Body of pancreas (tissue), 4 donors: ENCODE measurements around the gene TCF12. TPM values are rescaled to one million over a fixed set of nuclear protein-coding genes. Genes with fewer than 3 reads are reported as not detected.
"Not testable (repeated sequence)": the region's sequence is repeated elsewhere in the genome, so short reads cannot be mapped to it uniquely, and the experiment has no call there.

Source experiments
- ATAC-seq: fragments of 150-250 bp; one replicate; pipeline ENCODE4 v1.9.1; 2016
- DNase-seq, 4 donors: peaks; one replicate each; pipeline ENCODE4 v3.0.0-alpha.2; 2019
- H3K27ac ChIP-seq, 4 donors: fragments of 200-600 bp; sonication (generic); 1 replicate in 3 of 4; 2 replicates in 1 of 4; pipeline versions ENCODE4 v1.5.1 to v1.6.1; 2016 to 2019; ENCODE audit warnings: mild to moderate bottlenecking in 1 of 4, mixed read lengths in 1 of 4, moderate library complexity in 1 of 4
- H3K27me3 ChIP-seq, 2 donors: fragments of 200-600 bp; sonication (generic); one replicate each; pipeline ENCODE4 v1.6.0; 2016; ENCODE audit warnings: mild to moderate bottlenecking in 1 of 2
- H3K36me3 ChIP-seq, 2 donors: fragments of 200-600 bp; sonication (generic); replicated peaks in 1 of 2; 2 replicates each; pipeline ENCODE4 v1.5.1; 2016; ENCODE audit warnings: low read depth in 2 of 2; ENCODE audit not compliant: insufficient read depth in 1 of 2
- H3K4me1 ChIP-seq: fragments of 200-600 bp; sonication (generic); one replicate; pipeline ENCODE4 v1.6.0; 2016
- H3K4me3 ChIP-seq, 2 donors: fragments of 200-600 bp; sonication (generic); 1 replicate in 1 of 2; 2 replicates in 1 of 2; pipeline ENCODE4 v1.5.1; 2016 to 2019
- H3K9me3 ChIP-seq, 3 donors: fragments of 200-600 bp; sonication (generic); 1 replicate in 2 of 3; 2 replicates in 1 of 3; pipeline ENCODE4 v1.5.1; 2016
- CTCF ChIP-seq, 7 experiments: fragments of 450-650 bp in 4 of 7; fragments of 200-600 bp in 3 of 7; sonication (generic) in 3 of 7; IDR thresholded peaks; one replicate each; pipeline ENCODE4 v1.5.1; 2016 to 2019; ENCODE audit warnings: antibody characterized with exemption in 7 of 7
- POLR2A ChIP-seq, 3 donors: fragments of 450-650 bp; IDR thresholded peaks; one replicate each; pipeline ENCODE4 v1.6.1; 2016; ENCODE audit warnings: antibody characterized with exemption in 3 of 3, mild to moderate bottlenecking in 2 of 3
- WGBS, 2 donors: methylation state at CpG; one replicate each; pipeline ENCODE4 v1.1.5; 2017; 5-methylcytosine and 5-hydroxymethylcytosine counted together
- intact Hi-C: fragments of 100-400 bp; cut with DNase I; formaldehyde crosslinking; loops from one replicate; pipeline ENCODE4 v1.15.1; 2023
- total RNA-seq, 2 donors: library from RNA; depleted of rRNA; stranded (reverse); fragments of >200 nt; gene quantifications; one replicate each; pipeline ENCODE4 v1.1.0, GENCODE V29; 2016

The TCF12 gene
- total RNA-seq, 2 donors from 2014 or later, result 27.2 to 49.4 TPM

DNA sequence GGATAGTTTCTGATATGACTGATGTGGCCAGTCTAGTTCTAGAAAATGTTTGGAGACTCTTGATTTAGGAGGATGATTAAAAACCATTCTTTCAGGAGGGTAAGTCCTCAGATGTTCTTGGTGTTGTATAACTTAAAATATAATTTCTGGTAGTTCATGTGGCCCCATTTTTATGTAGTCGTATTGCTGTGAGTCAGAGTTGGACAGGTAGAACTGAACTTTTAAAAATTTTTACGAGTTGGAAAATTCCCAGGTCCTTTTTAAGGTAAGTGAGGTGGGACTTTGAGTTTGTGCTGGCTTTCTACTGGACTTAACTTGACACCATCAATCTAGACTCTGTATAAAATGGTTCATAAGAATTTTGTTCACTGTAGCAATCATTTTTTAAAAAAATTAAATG, 92.3 kb downstream of the TCF12 start:
- no peaks in the 10 kb centered on the region for H3K9me3 ChIP-seq
- ATAC-seq, result no peak
- intact Hi-C loops, result no loop called here
- H3K4me3 ChIP-seq, result no peak overlapping the region
- 88 to 93% methylated on average over 2 of the region's 2 CpGs for WGBS, 2 donors
- no peak for DNase-seq
- H3K4me1 ChIP-seq, result peaks cover 7% of the 10 kb centered on the region
- H3K27me3 ChIP-seq, result no peaks in the 10 kb centered on the region
- TF ChIP-seq POLR2A (IDR thresholded peaks at IDR 0.05) (no peak), CTCF (IDR thresholded peaks at IDR 0.05) (no peak)
- H3K27ac ChIP-seq, result no peak overlapping the region
- H3K36me3 ChIP-seq, result no peaks in the 10 kb centered on the region

- ATAC-seq, result no peak
- no peak overlapping the region for H3K4me3 ChIP-seq
- no peak for TF ChIP-seq CTCF (IDR thresholded peaks at IDR 0.05)
- TF ChIP-seq POLR2A (IDR thresholded peaks at IDR 0.05), result no peak
- peaks cover 20% of the 10 kb centered on the region for H3K4me1 ChIP-seq
- no peak overlapping the region for H3K27ac ChIP-seq
- intact Hi-C loops, result no loop called here
- 56 to 63% methylated on average over 3 of the region's 3 CpGs for WGBS, 2 donors
- no peak for DNase-seq
- no peaks in the 10 kb centered on the region for H3K36me3 ChIP-seq
- H3K27me3 ChIP-seq, result no peaks in the 10 kb centered on the region
- no peaks in the 10 kb centered on the region for H3K9me3 ChIP-seq
Observed at GRCh38 chr15:57012556-57012955, 94.1 kb downstream of the TCF12 start.

DNA sequence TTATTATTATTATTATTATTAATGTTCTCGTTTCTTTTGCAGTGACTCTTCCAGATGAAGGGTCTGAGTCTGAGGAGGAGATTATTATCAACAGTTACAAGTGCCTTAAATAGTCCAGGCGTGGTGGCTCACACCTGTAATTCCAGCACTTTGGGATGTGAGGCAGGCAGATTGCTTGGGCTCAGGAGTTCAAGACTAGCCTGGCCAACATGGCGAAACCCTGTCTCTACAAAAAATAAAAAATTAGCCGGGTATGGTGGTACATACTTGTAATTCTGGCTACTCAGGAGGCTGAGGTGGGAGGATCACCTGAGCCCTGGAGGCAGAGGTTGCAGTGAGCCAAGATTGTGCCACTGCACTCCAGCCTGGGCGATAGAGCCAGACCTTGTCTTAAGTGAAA, 96.5 kb downstream of the TCF12 start:
- H3K27ac ChIP-seq, H3K4me3 ChIP-seq, DNase-seq, intact Hi-C loops, H3K36me3 ChIP-seq, ATAC-seq, H3K27me3 ChIP-seq, H3K9me3 ChIP-seq: not testable (repeated sequence)
- peaks cover 23% of the 10 kb centered on the region for H3K4me1 ChIP-seq
- 94 to 98% methylated on average over 5 of the region's 5 CpGs for WGBS, 2 donors

- Histone ChIP-seq H3K36me3 (no peaks in the 10 kb centered on the region), H3K27ac (peak overlapping the region in 2 of 4 donors; percentile 35 to 57), H3K4me1 (peaks cover 26% of the 10 kb centered on the region), H3K27me3 (no peaks in the 10 kb centered on the region), H3K9me3 (no peaks in the 10 kb centered on the region), H3K4me3 (no peak overlapping the region)
- DNase-seq (no peak), ATAC-seq (no peak)
- no peak for TF ChIP-seq CTCF (IDR thresholded peaks at IDR 0.05)
- no peak for TF ChIP-seq POLR2A (IDR thresholded peaks at IDR 0.05)
- intact Hi-C loops, result no loop called here
Observed at GRCh38 chr15:57015360-57015759, 96.9 kb downstream of the TCF12 start.

DNA sequence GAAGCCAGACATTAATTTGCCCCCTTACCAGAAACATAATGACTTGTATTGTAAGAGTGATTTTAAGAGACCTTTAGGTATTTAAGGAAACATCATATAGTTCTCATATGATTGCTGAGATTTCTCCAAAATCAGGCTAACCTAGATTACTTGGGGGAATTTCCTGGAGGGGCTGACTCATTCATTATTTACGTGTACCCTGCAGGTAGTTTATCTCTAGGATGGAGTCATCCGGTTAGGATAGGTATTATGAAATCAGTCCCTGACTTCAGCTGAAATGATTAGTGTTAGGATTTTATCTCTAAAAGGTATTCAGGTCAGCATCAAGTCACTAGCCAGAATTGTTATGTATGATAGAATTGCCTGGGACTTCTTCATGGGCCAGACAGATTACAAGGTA, 97.5 kb downstream of the TCF12 start:
- Histone ChIP-seq H3K27ac (peak overlapping the region in 2 of 4 donors; percentile 35 to 57), H3K4me3 (no peak overlapping the region), H3K4me1 (peaks cover 26% of the 10 kb centered on the region), H3K9me3 (no peaks in the 10 kb centered on the region), H3K27me3 (no peaks in the 10 kb centered on the region), H3K36me3 (no peaks in the 10 kb centered on the region)
- DNase-seq (peak in 1 of 4 donors; percentile 16), ATAC-seq (peak; percentile 75)
- intact Hi-C loops, result no loop called here
- TF ChIP-seq POLR2A (IDR thresholded peaks at IDR 0.05), result no peak
- no peak for TF ChIP-seq CTCF (IDR thresholded peaks at IDR 0.05)
- WGBS, 2 donors, result 10 to 29% methylated on average over 2 of the region's 2 CpGs
